IMR-90 (cell line): Measurements from ENCODE around the gene CACNA1I.

Experiments used
- BHLHE40 ChIP-seq: fragments of 150-350 bp; IDR thresholded peaks from 2 replicates; pipeline ENCODE4 v1.6.1; 2016; ENCODE audit warnings: mild to moderate bottlenecking, low read depth, low read length
- CEBPB ChIP-seq: IDR thresholded peaks from 2 replicates; pipeline ENCODE4 v1.6.1; 2012; ENCODE audit warnings: low read depth, low read length, improper control_type of control experiment
- CHD1 ChIP-seq: IDR thresholded peaks from 2 replicates; pipeline ENCODE4 v1.6.1; 2012; ENCODE audit warnings: low read depth, low read length, improper control_type of control experiment
- MXI1 ChIP-seq: IDR thresholded peaks from 2 replicates; pipeline ENCODE4 v1.6.1; 2012; ENCODE audit warnings: low read depth, mild to moderate bottlenecking, low read length, moderate library complexity, borderline replicate concordance
- NFE2L2 ChIP-seq: fragments of 150-350 bp; IDR thresholded peaks from 2 replicates; pipeline ENCODE4 v1.6.1; 2016; ENCODE audit warnings: low read depth, mild to moderate bottlenecking, low read length
- POLR2A ChIP-seq: IDR thresholded peaks from 2 replicates; pipeline ENCODE4 v1.6.1; 2012; ENCODE audit warnings: mild to moderate bottlenecking, low read depth, low read length
- RFX5 ChIP-seq: IDR thresholded peaks from 2 replicates; pipeline ENCODE4 v1.8.0; 2012; ENCODE audit warnings: low read depth, mild to moderate bottlenecking, low read length, moderate library complexity
- SMC3 ChIP-seq: fragments of 150-350 bp; IDR thresholded peaks from 2 replicates; pipeline ENCODE4 v1.6.1; 2016; ENCODE audit warnings: low read depth, mild to moderate bottlenecking, antibody characterized with exemption, low read length, moderate library complexity
- USF2 ChIP-seq: fragments of 150-350 bp; IDR thresholded peaks from 2 replicates; pipeline ENCODE4 v1.6.1; 2017; ENCODE audit warnings: mild to moderate bottlenecking, antibody characterized with exemption, low read length, low read depth
- TF ChIP-seq, protein P1 (sequence below): conservative IDR thresholded peaks from 2 replicates; pipeline ENCODE4 v1.5.1; 2012; ENCODE audit warnings: mild to moderate bottlenecking, low read depth, low read length, improper control_type of control experiment
- TF ChIP-seq, protein P2 (sequence below): fragments of 150-350 bp; IDR thresholded peaks from 2 replicates; pipeline ENCODE4 v1.6.1; 2016; ENCODE audit warnings: low read depth, mild to moderate bottlenecking, low read length, moderate library complexity, borderline replicate concordance

GRCh38 chr22:39651053-39651996 is 80.8 kb downstream of the CACNA1I start:
- TF ChIP-seq, protein P1, sequence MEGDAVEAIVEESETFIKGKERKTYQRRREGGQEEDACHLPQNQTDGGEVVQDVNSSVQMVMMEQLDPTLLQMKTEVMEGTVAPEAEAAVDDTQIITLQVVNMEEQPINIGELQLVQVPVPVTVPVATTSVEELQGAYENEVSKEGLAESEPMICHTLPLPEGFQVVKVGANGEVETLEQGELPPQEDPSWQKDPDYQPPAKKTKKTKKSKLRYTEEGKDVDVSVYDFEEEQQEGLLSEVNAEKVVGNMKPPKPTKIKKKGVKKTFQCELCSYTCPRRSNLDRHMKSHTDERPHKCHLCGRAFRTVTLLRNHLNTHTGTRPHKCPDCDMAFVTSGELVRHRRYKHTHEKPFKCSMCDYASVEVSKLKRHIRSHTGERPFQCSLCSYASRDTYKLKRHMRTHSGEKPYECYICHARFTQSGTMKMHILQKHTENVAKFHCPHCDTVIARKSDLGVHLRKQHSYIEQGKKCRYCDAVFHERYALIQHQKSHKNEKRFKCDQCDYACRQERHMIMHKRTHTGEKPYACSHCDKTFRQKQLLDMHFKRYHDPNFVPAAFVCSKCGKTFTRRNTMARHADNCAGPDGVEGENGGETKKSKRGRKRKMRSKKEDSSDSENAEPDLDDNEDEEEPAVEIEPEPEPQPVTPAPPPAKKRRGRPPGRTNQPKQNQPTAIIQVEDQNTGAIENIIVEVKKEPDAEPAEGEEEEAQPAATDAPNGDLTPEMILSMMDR, result no peak
- TF ChIP-seq RFX5 (no peak), POLR2A (no peak), CHD1 (no peak), SMC3 (no peak), NFE2L2 (no peak), USF2 (no peak), CEBPB (no peak), BHLHE40 (no peak), MXI1 (no peak)
- TF ChIP-seq, protein P2, sequence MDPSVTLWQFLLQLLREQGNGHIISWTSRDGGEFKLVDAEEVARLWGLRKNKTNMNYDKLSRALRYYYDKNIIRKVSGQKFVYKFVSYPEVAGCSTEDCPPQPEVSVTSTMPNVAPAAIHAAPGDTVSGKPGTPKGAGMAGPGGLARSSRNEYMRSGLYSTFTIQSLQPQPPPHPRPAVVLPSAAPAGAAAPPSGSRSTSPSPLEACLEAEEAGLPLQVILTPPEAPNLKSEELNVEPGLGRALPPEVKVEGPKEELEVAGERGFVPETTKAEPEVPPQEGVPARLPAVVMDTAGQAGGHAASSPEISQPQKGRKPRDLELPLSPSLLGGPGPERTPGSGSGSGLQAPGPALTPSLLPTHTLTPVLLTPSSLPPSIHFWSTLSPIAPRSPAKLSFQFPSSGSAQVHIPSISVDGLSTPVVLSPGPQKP, result no peak
